Left lung (tissue), 10 donors: Measurements from ENCODE around the gene NOX5. TPM values are rescaled to one million over a fixed set of nuclear protein-coding genes. Genes with fewer than 3 reads are reported as not detected.

Experiments
- ATAC-seq: fragments of 200-7000 bp; cut with Tn5 transposase; one replicate; pipeline ENCODE4 v1.9.1; 2020; ENCODE audit warnings: moderate library complexity
- DNase-seq, 4 donors: peaks; one replicate each; pipeline ENCODE4 v3.0.0-alpha.2; 2013 to 2020
- H3K27ac ChIP-seq, 2 donors: fragments of 200-600 bp; sonication (generic) in 1 of 2; one replicate each; pipeline versions ENCODE4 v1.5.0 to v1.8.0; 2020 to 2021
- H3K27me3 ChIP-seq, 2 donors: fragments of 200-600 bp; sonication (generic) in 1 of 2; one replicate each; pipeline versions ENCODE4 v1.5.0 to v1.8.0; 2020 to 2021
- H3K36me3 ChIP-seq, 2 donors: fragments of 200-600 bp; sonication (generic) in 1 of 2; one replicate each; pipeline versions ENCODE4 v1.5.0 to v1.8.0; 2020 to 2021
- H3K4me1 ChIP-seq, 2 donors: fragments of 200-600 bp; one replicate each; pipeline ENCODE4 v1.8.0; 2021
- H3K4me3 ChIP-seq, 2 donors: fragments of 200-600 bp; sonication (generic) in 1 of 2; one replicate each; pipeline versions ENCODE4 v1.5.0 to v1.8.0; 2020 to 2021; ENCODE audit warnings: mild to moderate bottlenecking in 1 of 2
- H3K9me3 ChIP-seq, 2 donors: fragments of 200-600 bp; sonication (generic) in 1 of 2; one replicate each; pipeline versions ENCODE4 v1.5.0 to v1.8.0; 2020 to 2021
- CTCF ChIP-seq, 2 donors: fragments of 200-600 bp; sonication (generic) in 1 of 2; IDR thresholded peaks; one replicate each; pipeline versions ENCODE4 v1.5.0 to v1.8.0; 2021; ENCODE audit warnings: antibody characterized with exemption in 2 of 2
- intact Hi-C, 2 donors: fragments of 100-400 bp; cut with DNase I; formaldehyde crosslinking; loops; one replicate each; pipeline versions ENCODE4 v1.11.2 to v1.14.2; 2022
- polyA plus RNA-seq, 6 donors: library from polyadenylated mRNA; unstranded; fragments of 120-200 nt; gene quantifications; one replicate each; pipeline ENCODE4 v1.2.1, GENCODE V29; 2013; ENCODE audit not compliant: insufficient read length in 6 of 6
- total RNA-seq, 2 donors: library from RNA; stranded (reverse); fragmentation: NEBNext Ultra II Directional; extraction: Animal tissue kit (Norgen Biotek cat#: 25700); gene quantifications; one replicate each; pipeline ENCODE4 v1.2.1, GENCODE V29; 2021
- donor health status: DM: no; HTN: yes; CAD: no.
- donor health status: DM: no; HTN: no; CAD: no.

Gene NOX5
- total and polyA plus RNA-seq, 8 donors: 0.16 to 0.83 (median 0.41) TPM

GRCh38 chr15:68983961-68984481 lies 30.5 kb upstream of the NOX5 start:
- no peak for TF ChIP-seq CTCF (IDR thresholded peaks at IDR 0.05)
- no peaks in the 10 kb centered on the region for H3K36me3 ChIP-seq
- no peaks in the 10 kb centered on the region for H3K9me3 ChIP-seq
- DNase-seq (no peak), ATAC-seq (no peak)
- H3K4me3 ChIP-seq: no peak overlapping the region
- H3K4me1 ChIP-seq: no peaks in the 10 kb centered on the region
- no peaks in the 10 kb centered on the region for H3K27me3 ChIP-seq
- no peak overlapping the region for H3K27ac ChIP-seq
- intact Hi-C loops: no loop called here

- H3K4me3 ChIP-seq: no peak overlapping the region
- H3K27ac ChIP-seq: no peak overlapping the region
- TF ChIP-seq CTCF (IDR thresholded peaks at IDR 0.05): no peak
- intact Hi-C loops: no loop called here
- ATAC-seq (no peak), DNase-seq (no peak)
- H3K27me3 ChIP-seq: no peaks in the 10 kb centered on the region
- no peaks in the 10 kb centered on the region for H3K9me3 ChIP-seq
- H3K36me3 ChIP-seq: no peaks in the 10 kb centered on the region
- H3K4me1 ChIP-seq: no peaks in the 10 kb centered on the region
Measured at GRCh38 chr15:68984586-68984985, 29.9 kb upstream of the NOX5 start.

GRCh38 chr15:68985361-68985891 lies 29.1 kb upstream of the NOX5 start:
- ATAC-seq: no peak
- no peaks in the 10 kb centered on the region for H3K4me1 ChIP-seq

GRCh38 chr15:68986322-68986721 lies 28.2 kb upstream of the NOX5 start:
- intact Hi-C loops: no loop called here
- Histone ChIP-seq H3K4me3 (no peak overlapping the region), H3K4me1 (no peaks in the 10 kb centered on the region), H3K9me3 (no peaks in the 10 kb centered on the region), H3K27ac (no peak overlapping the region), H3K36me3 (no peaks in the 10 kb centered on the region), H3K27me3 (no peaks in the 10 kb centered on the region)
- no peak for TF ChIP-seq CTCF (IDR thresholded peaks at IDR 0.05)
- no peak for ATAC-seq
- DNase-seq: no peak

More at GRCh38 chr15:68985361-68985891, 29.1 kb upstream of the NOX5 start:
- intact Hi-C loops: no loop called here
- TF ChIP-seq CTCF (IDR thresholded peaks at IDR 0.05): no peak
- Histone ChIP-seq H3K4me3 (no peak overlapping the region), H3K27ac (no peak overlapping the region), H3K36me3 (no peaks in the 10 kb centered on the region), H3K9me3 (no peaks in the 10 kb centered on the region), H3K27me3 (no peaks in the 10 kb centered on the region)
- no peak for DNase-seq

GRCh38 chr15:68987120-68987519 lies 27.4 kb upstream of the NOX5 start:
- DNase-seq (no peak), ATAC-seq (no peak)
- Histone ChIP-seq H3K4me3 (no peak overlapping the region), H3K36me3 (no peaks in the 10 kb centered on the region), H3K27ac (no peak overlapping the region), H3K9me3 (no peaks in the 10 kb centered on the region), H3K27me3 (no peaks in the 10 kb centered on the region), H3K4me1 (no peaks in the 10 kb centered on the region)
- intact Hi-C loops: no loop called here
- TF ChIP-seq CTCF (IDR thresholded peaks at IDR 0.05): no peak
